DND-41 (cell line): ENCODE results near the gene MALRD1.

Experiments used
- ATAC-seq: fragments of 200-7000 bp; cut with Tn5 transposase; 3 replicates; pipeline ENCODE4 v1.9.1; 2021; ENCODE audit warnings: low read depth; ENCODE audit not compliant: insufficient read depth
- DNase-seq: peaks from one replicate; pipeline ENCODE4 v3.0.0-alpha.2; 2020
- H2AFZ ChIP-seq: 2 replicates; pipeline ENCODE4 v1.6.0; 2012; ENCODE audit warnings: low read depth, low read length
- H3K27ac ChIP-seq: 2 replicates; pipeline ENCODE4 v1.5.1; 2012; ENCODE audit warnings: low read length, inconsistent platforms
- H3K27me3 ChIP-seq: fragments of 200-600 bp; sonication (generic); 2 replicates; pipeline ENCODE4 v1.6.0; 2012; ENCODE audit warnings: low read length, mild to moderate bottlenecking, inconsistent platforms; ENCODE audit not compliant: insufficient read depth, poor library complexity
- H3K36me3 ChIP-seq: 2 replicates; pipeline ENCODE4 v1.5.1; 2012; ENCODE audit warnings: low read length, inconsistent platforms; ENCODE audit not compliant: insufficient read depth
- H3K4me1 ChIP-seq: 2 replicates; pipeline ENCODE4 v1.5.1; 2012; ENCODE audit warnings: mild to moderate bottlenecking, low read length; ENCODE audit not compliant: insufficient read depth
- H3K4me2 ChIP-seq: 2 replicates; pipeline ENCODE4 v1.6.0; 2012; ENCODE audit warnings: mild to moderate bottlenecking, moderate library complexity, low read length, inconsistent platforms; ENCODE audit not compliant: insufficient read depth
- H3K4me3 ChIP-seq, 2 experiments: fragments of 200-600 bp in 1 of 2; shearing (Covaris generic) in 1 of 2; 2 replicates each; pipeline ENCODE4 v1.5.1; 2012 to 2016; ENCODE audit warnings: inconsistent platforms in 2 of 2, low read length in 2 of 2, mild to moderate bottlenecking in 2 of 2, low read depth in 1 of 2, moderate library complexity in 1 of 2
- H3K79me2 ChIP-seq: 2 replicates; pipeline ENCODE4 v1.6.0; 2012; ENCODE audit warnings: low read length, inconsistent platforms; ENCODE audit not compliant: insufficient read depth
- H3K9ac ChIP-seq: 2 replicates; pipeline ENCODE4 v1.6.0; 2012; ENCODE audit warnings: low read depth, mild to moderate bottlenecking, inconsistent platforms, low read length, moderate library complexity
- H3K9me3 ChIP-seq: 2 replicates; pipeline ENCODE4 v1.5.1; 2012; ENCODE audit warnings: low read length, moderate library complexity, mild to moderate bottlenecking, inconsistent platforms; ENCODE audit not compliant: insufficient read depth, severe bottlenecking
- H4K20me1 ChIP-seq: 2 replicates; pipeline ENCODE4 v1.6.0; 2012; ENCODE audit warnings: low read length; ENCODE audit not compliant: insufficient read depth
- EZH2 ChIP-seq: IDR thresholded peaks from 3 replicates; pipeline ENCODE4 v1.6.1; 2012; ENCODE audit warnings: borderline replicate concordance, low read depth, mild to moderate bottlenecking, moderate library complexity, low read length, inconsistent platforms; ENCODE audit not compliant: severe bottlenecking
- TF ChIP-seq, protein P1 (sequence below): IDR thresholded peaks from 2 replicates; pipeline ENCODE4 v1.5.1; 2012; ENCODE audit warnings: borderline replicate concordance, low read length, moderate library complexity, mild to moderate bottlenecking; ENCODE audit not compliant: poor library complexity, severe bottlenecking; ENCODE audit errors: extremely low read depth

MALRD1 gene

DNA sequence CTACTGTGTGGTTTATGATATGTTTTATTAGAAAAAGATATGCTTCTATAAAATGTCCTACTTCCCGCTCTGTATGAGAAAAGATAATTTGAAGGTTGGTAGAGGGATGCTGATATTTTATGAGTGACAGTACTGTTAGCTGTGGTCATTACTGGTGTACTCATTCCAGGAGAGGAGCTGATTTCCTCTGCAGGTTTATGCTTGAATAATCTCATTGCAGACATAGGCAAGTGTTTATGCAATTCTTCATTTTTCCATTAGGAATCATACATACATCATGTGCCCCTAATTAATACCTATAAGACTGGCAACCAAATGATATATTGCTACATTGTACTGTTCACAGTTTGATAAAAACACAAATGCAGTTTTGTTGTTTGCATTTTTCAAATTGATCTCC lies 269.4 kb downstream of the MALRD1 start:
- H3K9me3 ChIP-seq = no peaks in the 10 kb centered on the region
- H3K4me2 ChIP-seq = no peak overlapping the region
- DNase-seq (no peak), ATAC-seq (no peak)
- no peak overlapping the region for H3K27ac ChIP-seq
- H3K36me3 ChIP-seq = no peaks in the 10 kb centered on the region
- H3K4me3 ChIP-seq = no peak overlapping the region
- no peaks in the 10 kb centered on the region for H3K79me2 ChIP-seq
- H3K27me3 ChIP-seq = no peaks in the 10 kb centered on the region
- no peak overlapping the region for H3K9ac ChIP-seq
- H4K20me1 ChIP-seq = no peaks in the 10 kb centered on the region
- no peaks in the 10 kb centered on the region for H3K4me1 ChIP-seq
- no peak for TF ChIP-seq EZH2
- TF ChIP-seq, protein P1, sequence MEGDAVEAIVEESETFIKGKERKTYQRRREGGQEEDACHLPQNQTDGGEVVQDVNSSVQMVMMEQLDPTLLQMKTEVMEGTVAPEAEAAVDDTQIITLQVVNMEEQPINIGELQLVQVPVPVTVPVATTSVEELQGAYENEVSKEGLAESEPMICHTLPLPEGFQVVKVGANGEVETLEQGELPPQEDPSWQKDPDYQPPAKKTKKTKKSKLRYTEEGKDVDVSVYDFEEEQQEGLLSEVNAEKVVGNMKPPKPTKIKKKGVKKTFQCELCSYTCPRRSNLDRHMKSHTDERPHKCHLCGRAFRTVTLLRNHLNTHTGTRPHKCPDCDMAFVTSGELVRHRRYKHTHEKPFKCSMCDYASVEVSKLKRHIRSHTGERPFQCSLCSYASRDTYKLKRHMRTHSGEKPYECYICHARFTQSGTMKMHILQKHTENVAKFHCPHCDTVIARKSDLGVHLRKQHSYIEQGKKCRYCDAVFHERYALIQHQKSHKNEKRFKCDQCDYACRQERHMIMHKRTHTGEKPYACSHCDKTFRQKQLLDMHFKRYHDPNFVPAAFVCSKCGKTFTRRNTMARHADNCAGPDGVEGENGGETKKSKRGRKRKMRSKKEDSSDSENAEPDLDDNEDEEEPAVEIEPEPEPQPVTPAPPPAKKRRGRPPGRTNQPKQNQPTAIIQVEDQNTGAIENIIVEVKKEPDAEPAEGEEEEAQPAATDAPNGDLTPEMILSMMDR = no peak
- no peak overlapping the region for H2AFZ ChIP-seq

DNA sequence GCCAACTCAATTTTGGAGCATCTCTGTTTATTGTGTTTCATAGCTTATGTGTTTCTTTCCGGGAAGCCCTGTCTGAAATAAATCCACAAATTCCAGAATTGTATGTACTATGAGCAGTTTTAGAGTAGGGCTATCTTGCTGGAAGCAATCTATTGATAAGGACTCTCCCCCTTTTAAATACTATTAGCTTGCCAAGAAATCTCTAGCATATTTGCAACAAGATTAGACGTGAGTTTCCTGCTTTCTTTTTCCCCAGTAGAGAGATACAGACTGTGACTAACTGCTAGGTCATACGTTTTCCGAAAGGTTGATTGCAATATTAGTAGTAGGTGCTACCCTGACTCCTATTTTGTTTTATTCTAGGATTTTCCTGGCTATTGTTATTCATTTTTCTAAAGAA lies 277.0 kb downstream of the MALRD1 start:
- no peaks in the 10 kb centered on the region for H3K9me3 ChIP-seq
- no peak for ATAC-seq
- no peaks in the 10 kb centered on the region for H3K4me1 ChIP-seq
- no peaks in the 10 kb centered on the region for H3K79me2 ChIP-seq
- no peak overlapping the region for H3K4me3 ChIP-seq
- no peaks in the 10 kb centered on the region for H3K27me3 ChIP-seq
- H3K27ac ChIP-seq = no peak overlapping the region
- H2AFZ ChIP-seq = no peak overlapping the region
- no peak overlapping the region for H3K4me2 ChIP-seq
- DNase-seq = no peak
- H3K9ac ChIP-seq = no peak overlapping the region
- no peaks in the 10 kb centered on the region for H4K20me1 ChIP-seq
- TF ChIP-seq, protein P1 = no peak
- no peak for TF ChIP-seq EZH2
- no peaks in the 10 kb centered on the region for H3K36me3 ChIP-seq

DNA sequence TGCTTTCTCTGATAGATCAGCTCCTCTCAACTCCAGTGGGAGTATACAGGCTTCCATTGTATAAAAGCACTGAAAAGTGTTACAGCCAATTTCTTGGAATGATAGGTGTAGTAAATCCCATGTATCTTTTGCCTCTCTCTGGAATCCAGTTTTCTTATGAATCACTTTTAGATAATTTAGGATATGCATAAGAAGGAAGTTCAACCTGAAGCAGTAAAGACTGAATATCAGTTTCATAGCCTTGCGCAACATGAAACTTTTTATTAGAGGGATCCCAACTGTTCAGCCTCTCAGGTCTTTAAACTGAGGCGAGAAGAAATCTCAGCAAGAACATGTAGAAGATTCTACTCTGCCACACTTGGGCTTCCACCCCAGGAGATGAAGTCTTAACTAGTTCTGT lies 280.0 kb downstream of the MALRD1 start:
- no peak overlapping the region for H3K4me3 ChIP-seq
- ATAC-seq = no peak

More for the DNA sequence above, 280.0 kb downstream of the MALRD1 start:
- no peak overlapping the region for H3K27ac ChIP-seq
- H3K4me2 ChIP-seq = no peak overlapping the region
- no peaks in the 10 kb centered on the region for H3K79me2 ChIP-seq
- no peaks in the 10 kb centered on the region for H4K20me1 ChIP-seq
- DNase-seq = no peak
- no peak overlapping the region for H3K9ac ChIP-seq
- H3K27me3 ChIP-seq = no peaks in the 10 kb centered on the region
- H2AFZ ChIP-seq = no peak overlapping the region
- no peaks in the 10 kb centered on the region for H3K4me1 ChIP-seq
- no peak for TF ChIP-seq EZH2
- TF ChIP-seq, protein P1 = no peak
- no peaks in the 10 kb centered on the region for H3K36me3 ChIP-seq
- no peaks in the 10 kb centered on the region for H3K9me3 ChIP-seq
